B cell (primary cell): ENCODE results near the gene TPP1. TPM values are rescaled to one million over a fixed set of nuclear protein-coding genes. Genes with fewer than 3 reads are reported as not detected.

Source experiments
- ATAC-seq: fragments of 200-7000 bp; cut with Tn5 transposase; one replicate; pipeline ENCODE4 v1.10.0; 2021; ENCODE audit warnings: low read depth, mild to moderate bottlenecking, moderate number of reproducible peaks, moderate library complexity
- CTCF ChIA-PET: fragments of 350-600 bp; sonication (Branson Sonifier 250); formaldehyde crosslinking; loops from one replicate; lab custom pipeline; 2021; ENCODE audit warnings: antibody characterized with exemption, inconsistent platforms; lab: Charles Lee
- POLR2A ChIA-PET: fragments of 350-600 bp; sonication (Branson Sonifier 250); formaldehyde crosslinking; loops from one replicate; lab custom pipeline; 2021; ENCODE audit warnings: antibody characterized with exemption; lab: Charles Lee
- DNase-seq: peaks from one replicate; pipeline ENCODE4 v3.0.0; 2013
- H2AFZ ChIP-seq: 2 replicates; pipeline ENCODE4 v1.6.1; 2012; ENCODE audit warnings: mild to moderate bottlenecking, low read depth, low read length; ENCODE audit not compliant: insufficient read depth, poor library complexity, severe bottlenecking
- H3K27ac ChIP-seq, 2 donors: 1 replicate in 1 of 2; 2 replicates in 1 of 2; pipeline ENCODE4 v1.5.1; 2012 to 2013; ENCODE audit warnings: low read length in 2 of 2, mild to moderate bottlenecking in 2 of 2, moderate library complexity in 1 of 2
- H3K27me3 ChIP-seq, 4 experiments: fragments of 200-600 bp in 1 of 4; sonication (generic) in 1 of 4; replicated peaks in 1 of 4; 1 replicate in 2 of 4; 2 replicates in 2 of 4; pipeline versions ENCODE4 v1.6.1 to v1.7.0; 2013 to 2016; ENCODE audit warnings: low read length in 3 of 4, mild to moderate bottlenecking in 2 of 4, mixed read lengths in 1 of 4, moderate library complexity in 1 of 4; ENCODE audit not compliant: insufficient read depth in 4 of 4, control insufficient read depth in 3 of 4; ENCODE audit errors: control extremely low read depth in 1 of 4
- H3K36me3 ChIP-seq, 2 experiments: replicated peaks in 1 of 2; 1 replicate in 1 of 2; 2 replicates in 1 of 2; pipeline versions ENCODE4 v1.6.1 to v1.7.1; 2013; ENCODE audit warnings: low read length in 1 of 2; ENCODE audit not compliant: insufficient read depth in 2 of 2, control insufficient read depth in 1 of 2; ENCODE audit errors: control extremely low read depth in 1 of 2, extremely low read depth in 1 of 2
- H3K4me1 ChIP-seq, 2 donors: fragments of 200-600 bp in 1 of 2; sonication (generic) in 1 of 2; 1 replicate in 1 of 2; 2 replicates in 1 of 2; pipeline versions ENCODE4 v1.5.1 to v1.6.1; 2013 to 2017; ENCODE audit warnings: low read length in 2 of 2; ENCODE audit not compliant: control insufficient read depth in 2 of 2, insufficient read depth in 2 of 2
- H3K4me2 ChIP-seq: replicated peaks from 2 replicates; pipeline ENCODE3; 2012; ENCODE audit warnings: mild to moderate bottlenecking, low read depth, low read length; ENCODE audit not compliant: poor library complexity, severe bottlenecking
- H3K4me3 ChIP-seq, 5 experiments: fragments of 200-600 bp in 1 of 5; sonication (generic) in 1 of 5; 1 replicate in 3 of 5; 2 replicates in 2 of 5; pipeline versions ENCODE4 v1.5.1 to v1.7.0; 2011 to 2016; ENCODE audit warnings: low read length in 4 of 5, mild to moderate bottlenecking in 4 of 5, low read depth in 2 of 5, control low read depth in 1 of 5, moderate library complexity in 1 of 5; ENCODE audit not compliant: insufficient read depth in 1 of 5; ENCODE audit errors: control extremely low read depth in 1 of 5, extremely low read depth in 1 of 5
- H3K79me2 ChIP-seq: fragments of 200-600 bp; sonication (generic); one replicate; pipeline ENCODE4 v1.6.0; 2016; ENCODE audit warnings: low read length; ENCODE audit not compliant: control insufficient read depth, insufficient read depth
- H3K9ac ChIP-seq: fragments of 200-600 bp; sonication (generic); 2 replicates; pipeline ENCODE4 v1.6.1; 2017; ENCODE audit warnings: mild to moderate bottlenecking, low read length, moderate library complexity
- H3K9me3 ChIP-seq, 3 donors: one replicate each; pipeline versions ENCODE4 v1.6.1 to v1.7.1; 2013; ENCODE audit warnings: low read length in 2 of 3; ENCODE audit not compliant: control insufficient read depth in 2 of 3, insufficient read depth in 1 of 3; ENCODE audit errors: control extremely low read depth in 1 of 3
- H4K20me1 ChIP-seq: 2 replicates; pipeline ENCODE4 v1.6.0; 2012; ENCODE audit warnings: mild to moderate bottlenecking, low read length; ENCODE audit not compliant: insufficient read depth, control insufficient read depth, poor library complexity, severe bottlenecking
- H3K27ac Mint-ChIP-seq: one replicate; pipeline ENCODE4 v1.8.0; 2021; ENCODE audit warnings: mixed read lengths
- H3K27me3 Mint-ChIP-seq: one replicate; pipeline ENCODE4 v1.8.0; 2021; ENCODE audit warnings: mixed read lengths
- H3K4me1 Mint-ChIP-seq: one replicate; pipeline ENCODE4 v1.8.0; 2021; ENCODE audit warnings: mixed read lengths
- H3K4me3 Mint-ChIP-seq: one replicate; pipeline ENCODE4 v1.8.0; 2021; ENCODE audit warnings: mixed read lengths
- H3K9me3 Mint-ChIP-seq: one replicate; pipeline ENCODE4 v1.8.0; 2022; ENCODE audit warnings: mixed read lengths; ENCODE audit not compliant: insufficient read depth
- CTCF ChIP-seq: fragments of 200-600 bp; IDR thresholded peaks from one replicate; pipeline ENCODE4 v1.8.0; 2022; ENCODE audit warnings: antibody characterized with exemption, mild to moderate bottlenecking
- EZH2 ChIP-seq: IDR thresholded peaks from 2 replicates; pipeline ENCODE4 v1.6.1; 2012; ENCODE audit warnings: borderline replicate concordance, low read depth, mild to moderate bottlenecking, moderate library complexity, low read length; ENCODE audit not compliant: insufficient read depth, poor library complexity, severe bottlenecking
- WGBS: methylation state at CpG from one replicate; pipeline ENCODE4 v1.1.5; 2013; ENCODE audit warnings: missing lambda C conversion rate; ENCODE audit not compliant: insufficient coverage; 5-methylcytosine and 5-hydroxymethylcytosine counted together
- intact Hi-C: fragments of 100-400 bp; cut with micrococcal nuclease; formaldehyde crosslinking; loops from one replicate; pipeline ENCODE4 v1.10.0; 2022
- polyA plus RNA-seq: library from polyadenylated mRNA; depleted of rRNA; stranded (reverse); fragments of >200 nt; gene quantifications from 2 replicates; pipeline ENCODE4 v1.2.3, GENCODE V29; 2012
- total RNA-seq, 2 donors: library from RNA; stranded (reverse); fragments of 120-200 nt in 1 of 2; gene quantifications; 1 replicate in 1 of 2; 2 replicates in 1 of 2; pipeline versions ENCODE4 v1.2.3 to v1.2.4, GENCODE V29; 2013 to 2022

The TPP1 gene
- total and polyA plus RNA-seq, 2 donors (not counting 1 experiment from before 2014, with no cell fraction given), result 133 to 191 TPM

DNA sequence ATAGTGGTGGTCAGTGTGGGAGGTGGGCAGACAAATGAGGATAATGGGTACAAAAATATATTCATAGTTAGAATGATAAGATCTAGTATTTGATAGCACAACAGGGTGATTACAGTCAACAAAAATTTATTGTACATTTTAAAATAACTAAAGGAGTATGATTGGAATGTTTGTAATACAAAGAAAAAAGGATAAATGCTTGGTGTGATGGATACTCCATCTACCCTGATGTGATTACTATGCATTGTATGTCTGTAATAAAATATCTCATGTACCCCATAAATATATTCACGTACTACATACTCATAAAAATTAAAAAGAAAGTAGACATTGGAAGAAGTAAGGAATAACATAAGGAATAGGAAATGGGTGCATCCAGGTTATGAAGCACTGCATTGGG lies 31.2 kb downstream of the TPP1 start:
- no peaks in the 10 kb centered on the region for H3K27me3 ChIP-seq
- H3K79me2 ChIP-seq, result peaks cover 3% of the 10 kb centered on the region
- intact Hi-C loops, result no loop called here
- H3K4me1 ChIP-seq, result no peaks in the 10 kb centered on the region
- ChIA-PET CTCF (interaction anchor here (1.5 kb wide), 1 partner anchor 144 kb away, joined by 3 read pairs; no protein-coding TSS in a partner anchor), POLR2A (no interaction called here)
- Mint-ChIP-seq H3K27ac (no peak overlapping the region), H3K4me3 (no peak overlapping the region), H3K9me3 (peaks cover 10% of the 10 kb centered on the region), H3K27me3 (no peaks in the 10 kb centered on the region), H3K4me1 (no peaks in the 10 kb centered on the region)
- H3K9ac ChIP-seq, result no peak overlapping the region
- ATAC-seq (no peak), DNase-seq (no peak)
- no peak for TF ChIP-seq EZH2
- no peak for TF ChIP-seq CTCF
- no peak overlapping the region for H2AFZ ChIP-seq
- H3K27ac ChIP-seq, result no peak overlapping the region
- H3K9me3 ChIP-seq, result peaks cover 0 to 9% (median 1%) of the 10 kb centered on the region in 3 donors
- H3K4me3 ChIP-seq, result no peak overlapping the region
- no CpG with 5 or more reads among the region's 1 CpG for WGBS
- H3K36me3 ChIP-seq, result peaks cover 5 to 7% of the 10 kb centered on the region in 2 experiments
- H3K4me2 ChIP-seq, result no peak overlapping the region
- H4K20me1 ChIP-seq, result no peaks in the 10 kb centered on the region

DNA sequence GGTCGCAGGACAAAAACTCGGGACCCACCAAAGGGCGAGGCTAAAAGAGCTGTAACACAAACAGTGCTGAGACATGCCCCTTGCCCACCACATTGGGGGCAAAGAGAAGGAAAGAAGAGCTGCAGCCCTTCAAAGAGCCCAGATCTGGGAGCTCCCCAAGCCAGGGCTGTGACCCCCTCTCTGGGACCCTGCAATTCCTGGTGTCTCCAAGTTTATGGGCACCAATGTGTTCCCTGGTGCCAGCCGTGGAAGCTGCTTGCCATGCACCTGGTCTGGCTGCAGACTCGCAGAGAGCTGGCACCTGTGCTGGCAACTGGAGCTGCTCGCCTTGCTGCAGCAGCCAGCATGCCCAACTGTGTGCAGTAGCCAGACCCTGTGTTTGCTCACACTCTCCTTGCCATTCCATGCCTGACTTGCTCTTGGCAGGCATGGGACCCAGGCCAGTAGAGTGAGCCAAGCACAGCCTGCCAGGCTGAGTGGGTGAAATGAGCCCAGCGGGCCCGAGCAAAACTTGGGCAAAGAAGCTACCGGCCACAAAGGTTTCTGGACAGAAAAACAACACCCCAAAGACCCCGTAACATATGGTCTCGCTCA lies 31.8 kb downstream of the TPP1 start:
- no peaks in the 10 kb centered on the region for H4K20me1 ChIP-seq
- H3K27ac ChIP-seq, result no peak overlapping the region
- H3K27me3 Mint-ChIP-seq, result no peaks in the 10 kb centered on the region
- ChIA-PET POLR2A (no interaction called here), CTCF (interaction anchor here (0.8 to 1.5 kb wide), 2 partner anchors 109 to 144 kb away, joined by 3 read pairs; no protein-coding TSS in a partner anchor)
- no peak for DNase-seq
- no peak for ATAC-seq
- peaks cover 10% of the 10 kb centered on the region for H3K9me3 Mint-ChIP-seq
- peaks cover 5% of the 10 kb centered on the region in 2 experiments for H3K36me3 ChIP-seq
- 100% methylated on average over 3 of the region's 11 CpGs for WGBS
- H3K27me3 ChIP-seq, result no peaks in the 10 kb centered on the region
- peaks cover 0 to 9% (median 1%) of the 10 kb centered on the region in 3 donors for H3K9me3 ChIP-seq
- H2AFZ ChIP-seq, result no peak overlapping the region
- H3K4me1 ChIP-seq, result no peaks in the 10 kb centered on the region
- no peaks in the 10 kb centered on the region for H3K4me1 Mint-ChIP-seq
- peaks cover 3% of the 10 kb centered on the region for H3K79me2 ChIP-seq
- no peak for TF ChIP-seq EZH2
- TF ChIP-seq CTCF, result no peak
- intact Hi-C loops, result no loop called here
- no peak overlapping the region for H3K4me3 ChIP-seq
- no peak overlapping the region for H3K9ac ChIP-seq
- no peak overlapping the region for H3K27ac Mint-ChIP-seq
- H3K4me3 Mint-ChIP-seq, result no peak overlapping the region
- H3K4me2 ChIP-seq, result no peak overlapping the region
